ENCODE measurements around the gene IRF8.

The IRF8 gene

DNA sequence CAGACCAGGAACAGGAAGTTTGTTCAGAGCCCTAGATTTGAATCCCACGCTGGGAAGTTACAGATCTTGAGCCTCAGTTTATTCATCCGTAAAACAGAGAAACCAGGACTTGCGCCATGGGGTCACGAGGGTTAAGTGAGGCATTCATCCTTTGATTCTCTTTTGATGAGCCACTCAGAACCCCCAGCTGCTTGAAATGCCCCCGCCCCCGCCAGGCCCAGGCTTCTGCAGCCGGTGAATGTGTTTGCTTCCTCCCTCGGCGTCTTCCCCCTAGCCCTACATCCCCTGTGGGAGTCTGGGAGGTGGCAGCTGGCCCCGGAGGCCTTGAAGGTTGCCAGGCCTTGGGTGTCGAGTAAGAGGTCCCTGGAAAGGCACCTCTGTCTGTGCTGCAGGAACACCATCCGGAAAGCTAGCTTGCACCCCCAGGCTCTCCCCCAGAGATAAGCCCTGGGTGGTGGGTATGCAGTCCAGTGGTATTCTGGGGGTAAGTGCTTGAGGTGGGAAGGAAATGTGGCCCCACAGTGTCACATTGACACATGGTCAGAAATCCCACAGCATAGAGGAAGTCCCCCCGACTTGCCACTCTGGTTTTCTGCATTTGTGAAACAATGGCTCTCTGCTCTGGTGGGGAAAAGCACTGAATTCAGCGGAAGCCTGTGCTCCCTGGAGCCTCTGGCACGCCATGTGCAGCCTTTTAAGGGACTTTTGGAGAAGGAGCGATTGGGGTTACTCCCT, 14.9 kb downstream of the IRF8 start:
- DNase-seq (ENCODE audit: low read depth): no peak

- DNase-seq (ENCODE audit: low read depth): no peak
Measured at GRCh38 chr16:85914423-85914794, 15.4 kb downstream of the IRF8 start.

DNA sequence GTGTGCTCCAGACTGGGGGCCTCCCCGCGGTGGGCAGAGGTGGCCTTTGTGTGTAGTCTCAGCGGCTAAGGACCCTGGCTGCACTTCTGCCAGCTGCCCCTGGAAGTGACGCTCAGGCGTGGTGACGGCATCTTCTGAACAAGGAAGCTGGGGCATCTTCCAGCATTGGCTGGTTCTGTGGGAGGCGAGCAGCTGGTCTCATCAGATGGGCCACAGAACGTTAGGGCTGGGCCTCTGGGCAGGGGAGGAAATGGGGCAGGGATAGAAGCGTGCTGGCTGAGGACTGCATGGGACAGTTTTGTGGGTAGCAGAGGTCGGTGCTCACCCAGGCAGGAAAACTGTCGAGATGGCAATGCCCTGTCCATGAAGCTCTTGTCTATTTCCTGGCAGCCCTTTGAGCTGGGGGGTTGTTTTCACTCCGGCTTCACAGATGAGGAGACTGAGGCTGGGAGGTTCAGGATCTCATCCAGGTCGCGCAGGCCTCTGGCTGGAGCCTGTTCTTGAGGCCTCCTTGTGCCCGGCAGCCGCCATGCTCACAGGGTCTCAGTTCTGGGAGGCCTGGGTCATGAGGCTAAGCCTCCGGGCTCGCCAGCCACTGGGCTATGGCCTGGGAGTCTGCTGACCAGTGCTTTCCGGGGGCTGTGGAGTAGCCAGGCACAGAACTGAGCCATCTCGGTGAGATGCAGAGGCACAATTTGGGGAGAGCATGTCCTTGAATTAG, 16.3 kb downstream of the IRF8 start:
- no peak for DNase-seq (ENCODE audit: low read depth)

GRCh38 chr16:85916141-85916890, 17.4 kb downstream of the IRF8 start:
- DNase-seq (ENCODE audit: low read depth): no peak

DNA sequence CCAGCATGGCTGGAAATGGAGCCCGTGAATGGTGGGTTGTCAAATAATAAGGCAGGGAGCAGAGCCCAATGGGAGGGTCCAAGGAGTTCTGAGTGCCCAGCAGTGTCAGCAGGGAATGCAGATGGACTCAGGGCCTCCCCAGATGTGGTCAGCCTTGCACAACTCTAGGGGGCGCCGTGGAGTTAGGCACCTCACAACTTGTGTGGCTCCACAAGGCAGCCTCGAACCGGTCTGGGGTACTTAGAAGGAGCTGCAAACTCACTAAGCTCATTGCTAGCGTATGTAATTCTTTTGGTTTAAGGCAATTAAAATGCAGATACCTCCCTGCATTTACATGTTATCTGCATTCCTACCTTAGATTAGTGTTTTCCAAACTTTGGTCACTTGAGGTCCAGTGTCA, 18.1 kb downstream of the IRF8 start:
- no peak for DNase-seq (ENCODE audit: low read depth)

GRCh38 chr16:85917959-85918358, 19.0 kb downstream of the IRF8 start:
- DNase-seq (ENCODE audit: low read depth): no peak

GRCh38 chr16:85918436-85918835, 19.5 kb downstream of the IRF8 start:
- no peak for DNase-seq (ENCODE audit: low read depth)

DNA sequence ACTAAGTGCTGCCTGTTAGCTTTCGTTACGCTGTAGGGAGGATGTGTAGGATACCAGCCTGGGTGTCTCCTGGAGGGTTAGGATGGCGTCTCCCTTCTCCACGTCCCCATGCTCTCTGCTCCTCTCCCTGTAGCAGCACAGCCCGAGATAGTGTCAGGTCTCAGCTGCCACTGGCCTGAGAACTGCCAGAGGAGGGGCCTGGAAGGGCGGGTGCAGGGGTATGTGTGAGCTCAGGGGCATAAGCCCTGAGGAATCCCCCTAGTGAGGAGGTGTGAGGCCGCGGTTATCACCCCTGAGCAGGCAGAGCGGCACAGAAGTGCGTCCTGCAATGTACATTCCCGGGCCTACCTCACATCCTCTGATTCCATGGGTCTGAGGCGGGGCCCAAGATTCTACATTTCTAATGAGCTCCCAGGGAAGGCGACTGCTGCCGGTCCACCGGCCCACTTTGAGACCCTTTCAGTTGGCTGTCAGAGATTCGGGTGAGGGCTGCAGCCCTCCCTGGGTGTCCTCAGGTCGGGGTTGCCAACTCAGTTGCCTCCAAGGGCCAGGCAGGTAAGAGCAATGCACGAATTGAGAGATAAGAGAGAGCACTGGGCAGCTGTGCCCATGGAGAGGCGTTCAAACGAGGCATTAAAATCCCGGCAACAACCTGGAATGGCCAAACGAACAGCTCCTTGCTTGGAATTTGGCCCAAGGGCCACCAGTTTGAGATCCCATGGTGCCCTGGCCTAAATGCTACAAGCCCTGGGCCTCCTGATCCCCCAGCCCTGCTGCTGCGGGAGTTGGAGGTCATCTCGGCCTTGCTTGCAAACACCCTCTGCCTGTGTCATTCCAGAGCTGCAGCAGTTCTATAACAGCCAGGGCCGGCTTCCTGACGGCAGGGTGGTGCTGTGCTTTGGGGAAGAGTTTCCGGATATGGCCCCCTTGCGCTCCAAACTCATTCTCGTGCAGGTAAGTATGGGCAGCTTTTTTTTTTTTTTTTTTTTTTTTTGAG, 20.6 kb downstream of the IRF8 start:
- no peak for DNase-seq (ENCODE audit: low read depth)

GRCh38 chr16:85921026-85921425, 22.1 kb downstream of the IRF8 start:
- no peak for DNase-seq (ENCODE audit: low read depth)

DNA sequence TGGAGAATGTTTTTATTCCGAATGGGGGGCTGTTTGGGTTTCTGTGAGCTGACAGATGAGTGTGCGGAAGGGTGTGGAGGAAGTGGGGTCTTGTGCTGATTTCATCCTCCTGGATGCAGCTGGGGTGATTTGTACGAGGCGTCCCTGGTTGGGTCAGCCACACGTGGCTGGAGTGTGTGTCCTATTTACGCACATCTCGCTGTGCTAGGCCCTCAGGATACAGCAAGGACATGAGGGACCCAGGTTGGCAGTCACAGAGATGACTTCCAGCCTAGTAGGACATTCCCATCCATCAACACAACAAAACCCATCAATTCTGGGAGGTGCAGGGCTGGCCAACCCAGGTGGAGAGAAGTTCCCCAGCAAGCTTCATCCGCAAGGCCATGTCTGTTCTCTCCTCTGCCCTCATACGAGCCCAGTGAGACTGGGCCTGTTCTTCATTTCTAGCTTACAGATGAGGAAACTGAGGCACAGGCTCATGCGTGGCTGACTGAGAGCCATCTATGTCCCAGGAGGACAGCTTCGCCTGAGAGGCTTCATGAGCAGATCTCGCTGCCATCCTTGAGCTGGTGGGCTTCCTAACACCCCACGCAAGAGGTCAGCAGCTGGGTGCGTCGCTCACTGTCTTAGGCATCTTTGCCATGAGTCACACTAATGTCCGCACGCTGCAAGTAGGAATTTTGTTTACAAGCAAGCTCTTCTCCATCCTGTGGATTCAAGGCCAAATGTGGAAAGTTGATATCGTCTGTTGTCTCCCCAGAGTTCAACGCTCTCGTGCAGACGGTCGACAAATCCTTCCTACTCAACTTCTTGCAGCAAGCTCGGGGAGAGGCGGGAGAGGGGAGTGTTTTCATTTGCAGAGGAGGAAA, 24.4 kb downstream of the IRF8 start:
- no peak for DNase-seq (ENCODE audit: low read depth)

DNA sequence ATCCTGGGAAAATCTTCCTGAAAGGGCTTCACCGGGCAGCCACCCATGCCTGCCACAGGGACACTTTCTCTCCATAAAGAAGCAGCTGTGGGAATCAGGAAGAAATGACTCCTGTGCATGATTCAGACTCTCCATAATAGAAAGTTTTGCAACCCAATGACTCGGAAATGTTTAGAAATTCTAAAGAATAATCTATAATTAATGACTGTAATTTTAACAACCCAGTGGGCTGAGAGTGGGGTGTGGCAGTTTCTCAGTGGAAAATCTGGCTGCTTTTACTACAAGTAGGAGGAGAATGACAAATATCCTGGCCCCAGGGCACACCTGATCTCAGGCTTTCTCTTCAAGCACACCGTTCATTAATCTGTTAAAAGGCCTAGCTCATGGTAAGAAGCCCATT, 25.7 kb downstream of the IRF8 start:
- DNase-seq (ENCODE audit: low read depth): peak; percentile 6

- no peak for DNase-seq (ENCODE audit: low read depth)
Measured at GRCh38 chr16:85926370-85926769, 27.4 kb downstream of the IRF8 start.

- no peak for DNase-seq (ENCODE audit: low read depth)
Measured at GRCh38 chr16:85927371-85927770, 28.4 kb downstream of the IRF8 start.

DNA sequence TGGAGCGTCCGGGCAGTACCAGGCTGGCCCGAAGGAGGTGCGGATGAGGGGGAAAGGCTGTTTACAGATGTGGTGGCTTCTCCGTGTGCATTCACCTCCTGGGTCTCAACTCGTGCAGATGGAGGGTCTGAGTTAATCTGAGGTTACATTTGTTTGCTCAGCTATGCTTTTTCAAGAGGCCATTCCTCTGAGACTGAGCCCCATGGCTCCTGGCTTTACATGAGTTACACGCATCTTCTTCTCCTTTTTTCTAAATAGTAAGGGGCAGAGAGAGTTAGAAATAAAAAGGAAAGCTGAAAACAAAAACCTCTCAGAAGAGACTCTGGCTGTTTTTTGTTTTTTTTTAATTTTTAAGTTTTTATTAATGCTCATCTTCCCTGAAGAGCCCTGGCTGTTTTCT, 29.0 kb downstream of the IRF8 start:
- DNase-seq (ENCODE audit: low read depth): no peak

DNA sequence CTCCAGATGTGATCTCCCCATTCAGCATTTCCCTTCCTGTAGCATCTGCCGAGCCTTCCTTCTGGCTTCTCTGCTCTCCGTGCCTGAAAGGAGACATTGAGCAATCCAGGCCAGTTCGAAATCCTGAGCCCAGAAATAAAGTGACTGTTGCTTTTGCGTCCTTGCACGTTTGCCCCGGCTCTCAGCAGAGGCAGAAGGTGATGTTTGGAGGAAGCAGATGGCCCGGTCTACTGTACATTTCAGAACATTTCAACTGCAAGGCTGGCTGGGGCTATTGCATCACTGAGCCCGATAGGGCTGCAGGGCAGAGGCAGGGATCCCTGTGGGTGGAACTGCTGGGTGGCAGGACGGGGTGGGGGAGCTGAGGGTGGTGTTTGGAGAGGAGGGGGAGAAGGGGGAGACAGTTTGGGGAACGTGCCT, 29.4 kb downstream of the IRF8 start:
- no peak for DNase-seq (ENCODE audit: low read depth)

- no peak for DNase-seq (ENCODE audit: low read depth)
Measured at GRCh38 chr16:85929259-85929721, 30.3 kb downstream of the IRF8 start.

DNA sequence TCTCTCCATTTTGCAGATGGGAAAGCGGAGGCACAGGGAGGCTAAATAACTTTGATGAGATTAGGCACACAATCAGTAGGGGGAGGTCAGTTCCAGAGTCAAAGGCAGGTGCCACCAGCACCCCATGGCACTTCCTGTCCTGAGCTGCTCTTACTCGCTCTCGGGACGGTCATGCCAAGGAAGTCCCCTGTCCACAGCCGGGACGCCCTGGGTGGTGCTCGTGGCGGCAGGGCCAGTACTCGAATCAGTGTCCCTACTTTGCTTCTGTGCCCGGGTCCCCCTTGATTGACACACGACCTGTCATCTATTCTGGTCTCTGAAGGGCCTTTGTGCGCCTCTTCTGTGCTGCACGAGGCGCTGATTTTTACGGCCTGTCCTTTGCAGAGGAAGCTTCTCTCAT, 31.3 kb downstream of the IRF8 start:
- no peak for DNase-seq (ENCODE audit: low read depth)

DNA sequence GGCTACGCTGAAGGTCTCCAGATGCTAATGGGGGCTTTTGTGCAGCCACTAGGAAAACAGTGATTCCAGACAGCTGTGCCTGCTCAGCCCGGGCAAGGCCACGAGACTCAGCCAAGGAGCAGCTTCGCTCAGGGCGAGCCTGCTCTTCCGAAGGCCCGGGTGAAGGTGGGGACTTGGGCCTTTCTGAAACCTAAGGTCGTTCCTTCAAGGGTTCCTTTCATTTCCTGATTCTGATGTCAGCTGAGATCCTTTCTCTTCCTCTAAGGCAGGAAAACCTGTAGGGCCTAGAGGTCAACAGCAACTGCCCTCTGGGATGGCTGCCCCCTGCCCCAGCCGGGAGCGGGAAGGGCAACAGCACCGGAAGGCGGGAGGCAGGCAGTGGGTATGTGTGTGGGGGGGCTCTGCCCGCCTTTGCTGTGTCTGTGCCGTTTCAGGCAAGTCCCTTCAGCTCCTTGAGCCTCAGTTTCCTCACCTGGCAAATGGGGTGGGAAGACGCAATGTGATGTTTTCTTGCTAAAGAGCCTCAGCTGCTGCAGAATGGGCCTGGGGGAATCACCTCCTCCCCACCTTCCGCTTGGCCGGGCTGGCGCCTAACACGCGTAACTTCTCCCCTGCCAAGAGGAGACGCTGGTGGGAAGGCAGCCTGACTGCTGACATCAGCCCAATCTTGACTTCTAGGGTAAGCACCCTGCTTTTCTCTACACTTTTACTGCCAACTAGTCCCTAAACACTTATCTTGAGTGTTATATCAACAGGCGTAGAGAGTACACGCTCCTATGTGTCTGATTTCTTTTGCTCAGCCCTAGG, 32.8 kb downstream of the IRF8 start:
- DNase-seq (ENCODE audit: low read depth): no peak

DNA sequence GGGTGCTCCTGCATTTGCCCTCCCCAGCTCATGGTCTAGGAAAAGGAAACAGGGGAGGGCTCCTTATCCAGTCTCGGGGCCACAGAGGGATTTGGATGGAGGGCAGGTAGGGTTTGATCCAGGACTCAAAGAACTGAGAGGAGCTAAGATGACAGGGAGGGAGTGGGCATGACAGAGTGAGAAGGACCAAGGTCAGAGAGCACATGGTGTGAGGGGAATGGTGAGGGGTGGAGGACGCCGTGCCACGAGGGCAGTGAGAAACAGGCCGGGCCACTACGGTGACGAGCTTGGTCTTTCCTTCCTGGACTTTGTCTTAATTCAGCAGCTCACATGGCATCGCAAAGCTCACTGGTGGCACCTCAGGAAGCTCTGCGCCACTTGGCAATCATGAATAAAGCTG, 35.2 kb downstream of the IRF8 start:
- DNase-seq (ENCODE audit: low read depth): no peak

Data from stromal cell of bone marrow (primary cell).